Esophagus muscularis mucosa (tissue), 4 donors: ENCODE measurements around the gene CTTNBP2.

Experiments
- CTCF ChIP-seq, 3 experiments: fragments of 200-600 bp in 2 of 3; fragments of 450-650 bp in 1 of 3; sonication (generic) in 2 of 3; IDR thresholded peaks; one replicate each; pipeline ENCODE4 v1.5.1; 2017 to 2019; ENCODE audit warnings: antibody characterized with exemption in 3 of 3, mild to moderate bottlenecking in 2 of 3, moderate library complexity in 1 of 3
- EP300 ChIP-seq: sonication (generic); formaldehyde crosslinking; IDR thresholded peaks from one replicate; pipeline ENCODE4 v1.6.1; 2017; ENCODE audit warnings: antibody characterized with exemption
- POLR2A ChIP-seq: fragments of 450-650 bp; IDR thresholded peaks from one replicate; pipeline ENCODE4 v1.6.1; 2017; ENCODE audit warnings: antibody characterized with exemption, moderate library complexity, mild to moderate bottlenecking, low read depth
- POLR2AphosphoS5 ChIP-seq, 2 donors: sonication (generic); formaldehyde crosslinking; IDR thresholded peaks; one replicate each; pipeline ENCODE4 v1.6.1; 2017; ENCODE audit warnings: antibody characterized with exemption in 2 of 2

- TF ChIP-seq POLR2AphosphoS5 (IDR thresholded peaks at IDR 0.05) (no peak), CTCF (IDR thresholded peaks at IDR 0.05) (no peak), POLR2A (no peak), EP300 (no peak)
Measured at GRCh38 chr7:117766913-117767312, 106.3 kb downstream of the CTTNBP2 start.
